Effector memory CD4-positive, alpha-beta T cell (primary cell): Measurements from ENCODE around the gene SNAPC4.
"Not testable (repeated sequence)": the region's sequence is repeated elsewhere in the genome, so short reads cannot be mapped to it uniquely, and the experiment has no call there.

Source experiments
- DNase-seq, 3 donors: peaks; one replicate each; pipeline ENCODE4 v3.0.0-alpha.2; 2020
- H3K27ac ChIP-seq: 2 replicates; pipeline ENCODE4 v1.7.0; 2013; ENCODE audit warnings: mild to moderate bottlenecking, low read length, moderate library complexity; ENCODE audit not compliant: insufficient read depth, poor library complexity, severe bottlenecking
- H3K27me3 ChIP-seq: replicated peaks from 2 replicates; pipeline ENCODE4 v1.7.0; 2013; ENCODE audit warnings: mild to moderate bottlenecking, low read length; ENCODE audit not compliant: insufficient read depth, control insufficient read depth, poor library complexity, severe bottlenecking
- H3K36me3 ChIP-seq: 2 replicates; pipeline ENCODE4 v1.7.0; 2013; ENCODE audit warnings: mild to moderate bottlenecking, low read length, moderate library complexity; ENCODE audit not compliant: control insufficient read depth, insufficient read depth
- H3K4me1 ChIP-seq: 2 replicates; pipeline ENCODE4 v1.7.0; 2013; ENCODE audit warnings: low read length, mild to moderate bottlenecking; ENCODE audit not compliant: control insufficient read depth, insufficient read depth, poor library complexity, severe bottlenecking
- H3K4me3 ChIP-seq: 2 replicates; pipeline ENCODE4 v1.7.0; 2013; ENCODE audit warnings: low read length, low read depth, mild to moderate bottlenecking; ENCODE audit not compliant: insufficient read depth, poor library complexity, severe bottlenecking
- H3K9me3 ChIP-seq: 2 replicates; pipeline ENCODE4 v1.7.0; 2013; ENCODE audit warnings: mild to moderate bottlenecking, low read length, moderate library complexity; ENCODE audit not compliant: control insufficient read depth

SNAPC4 gene

GRCh38 chr9:136358016-136358415, 42.0 kb downstream of the SNAPC4 start:
- no peak for DNase-seq
- H3K27me3 ChIP-seq: no peaks in the 10 kb centered on the region
- no peak overlapping the region for H3K27ac ChIP-seq
- H3K4me3 ChIP-seq: no peak overlapping the region
- no peaks in the 10 kb centered on the region for H3K9me3 ChIP-seq
- H3K36me3 ChIP-seq: peaks cover 9% of the 10 kb centered on the region
- H3K4me1 ChIP-seq: peaks cover 5% of the 10 kb centered on the region

GRCh38 chr9:136357202-136357725, 42.7 kb downstream of the SNAPC4 start:
- no peaks in the 10 kb centered on the region for H3K27me3 ChIP-seq
- no peak overlapping the region for H3K4me3 ChIP-seq
- H3K4me1 ChIP-seq: no peaks in the 10 kb centered on the region
- peaks cover 9% of the 10 kb centered on the region for H3K36me3 ChIP-seq
- H3K27ac ChIP-seq: no peak overlapping the region
- DNase-seq: no peak
- no peaks in the 10 kb centered on the region for H3K9me3 ChIP-seq

GRCh38 chr9:136355616-136356557, 44.1 kb downstream of the SNAPC4 start:
- H3K27ac ChIP-seq: no peak overlapping the region
- H3K36me3 ChIP-seq: peaks cover 9% of the 10 kb centered on the region
- H3K4me1 ChIP-seq: no peaks in the 10 kb centered on the region
- no peak for DNase-seq
- no peak overlapping the region for H3K4me3 ChIP-seq
- H3K27me3 ChIP-seq: no peaks in the 10 kb centered on the region
- no peaks in the 10 kb centered on the region for H3K9me3 ChIP-seq

GRCh38 chr9:136354592-136355085, 45.3 kb downstream of the SNAPC4 start:
- H3K4me1 ChIP-seq: no peaks in the 10 kb centered on the region
- H3K36me3 ChIP-seq: peaks cover under 1% of the 10 kb centered on the region
- H3K27ac ChIP-seq: no peak overlapping the region
- H3K27me3 ChIP-seq: no peaks in the 10 kb centered on the region
- no peaks in the 10 kb centered on the region for H3K9me3 ChIP-seq
- DNase-seq: no peak
- no peak overlapping the region for H3K4me3 ChIP-seq

- no peak overlapping the region for H3K4me3 ChIP-seq
- H3K27ac ChIP-seq: no peak overlapping the region
Observed at GRCh38 chr9:136353757-136354488, 46.0 kb downstream of the SNAPC4 start.

GRCh38 chr9:136353088-136353487, 46.9 kb downstream of the SNAPC4 start:
- no peaks in the 10 kb centered on the region for H3K27me3 ChIP-seq
- no peak overlapping the region for H3K4me3 ChIP-seq
- no peaks in the 10 kb centered on the region for H3K4me1 ChIP-seq
- no peak overlapping the region for H3K27ac ChIP-seq
- H3K36me3 ChIP-seq: no peaks in the 10 kb centered on the region
- no peaks in the 10 kb centered on the region for H3K9me3 ChIP-seq
- no peak for DNase-seq

More at GRCh38 chr9:136353757-136354488, 46.0 kb downstream of the SNAPC4 start:
- Histone ChIP-seq H3K4me1 (no peaks in the 10 kb centered on the region), H3K27me3 (no peaks in the 10 kb centered on the region), H3K9me3 (no peaks in the 10 kb centered on the region), H3K36me3 (no peaks in the 10 kb centered on the region)
- no peak for DNase-seq

GRCh38 chr9:136352682-136353081, 47.3 kb downstream of the SNAPC4 start:
- Histone ChIP-seq H3K27ac (no peak overlapping the region), H3K4me3 (no peak overlapping the region), H3K27me3 (no peaks in the 10 kb centered on the region), H3K36me3 (no peaks in the 10 kb centered on the region), H3K9me3 (no peaks in the 10 kb centered on the region), H3K4me1 (no peaks in the 10 kb centered on the region)
- DNase-seq: no peak

- not testable (repeated sequence) for H3K4me3 ChIP-seq, H3K4me1 ChIP-seq, H3K9me3 ChIP-seq, DNase-seq, H3K27ac ChIP-seq, H3K27me3 ChIP-seq, H3K36me3 ChIP-seq
Observed at GRCh38 chr9:136351868-136352267, 48.1 kb downstream of the SNAPC4 start.

- DNase-seq: no peak
- no peaks in the 10 kb centered on the region for H3K27me3 ChIP-seq
- H3K4me3 ChIP-seq: no peak overlapping the region
- H3K9me3 ChIP-seq: no peaks in the 10 kb centered on the region
- no peak overlapping the region for H3K27ac ChIP-seq
- H3K36me3 ChIP-seq: no peaks in the 10 kb centered on the region
- H3K4me1 ChIP-seq: no peaks in the 10 kb centered on the region
Observed at GRCh38 chr9:136351252-136351800, 48.6 kb downstream of the SNAPC4 start.
